Neural cell (in vitro differentiated cells): ENCODE data around the gene LARP7.

Source experiments
- EP300 ChIP-seq: fragments of 450-650 bp; conservative IDR thresholded peaks from 2 replicates; pipeline ENCODE4 v1.6.1; 2014; ENCODE audit warnings: antibody characterized with exemption, mild to moderate bottlenecking, moderate library complexity; ENCODE audit not compliant: poor library complexity, severe bottlenecking
- MXI1 ChIP-seq: fragments of 450-650 bp; conservative IDR thresholded peaks from 2 replicates; pipeline ENCODE4 v1.6.1; 2014; ENCODE audit warnings: antibody characterized with exemption, mild to moderate bottlenecking; ENCODE audit not compliant: poor library complexity, severe bottlenecking
- SMC3 ChIP-seq: fragments of 450-650 bp; conservative IDR thresholded peaks from 2 replicates; pipeline ENCODE4 v1.6.1; 2014; ENCODE audit warnings: antibody characterized with exemption, mild to moderate bottlenecking, moderate library complexity; ENCODE audit not compliant: poor library complexity
- TAF1 ChIP-seq: IDR thresholded peaks from 2 replicates; pipeline ENCODE4 v1.6.1; 2012; ENCODE audit warnings: low read depth
- TF ChIP-seq, protein P1 (sequence below): fragments of 450-650 bp; IDR thresholded peaks from 2 replicates; pipeline ENCODE4 v1.5.1; 2014; ENCODE audit warnings: antibody characterized with exemption, mild to moderate bottlenecking, moderate library complexity; ENCODE audit not compliant: poor library complexity, severe bottlenecking

- TF ChIP-seq SMC3 (no peak), TAF1 (no peak), MXI1 (no peak), EP300 (no peak)
- TF ChIP-seq, protein P1, sequence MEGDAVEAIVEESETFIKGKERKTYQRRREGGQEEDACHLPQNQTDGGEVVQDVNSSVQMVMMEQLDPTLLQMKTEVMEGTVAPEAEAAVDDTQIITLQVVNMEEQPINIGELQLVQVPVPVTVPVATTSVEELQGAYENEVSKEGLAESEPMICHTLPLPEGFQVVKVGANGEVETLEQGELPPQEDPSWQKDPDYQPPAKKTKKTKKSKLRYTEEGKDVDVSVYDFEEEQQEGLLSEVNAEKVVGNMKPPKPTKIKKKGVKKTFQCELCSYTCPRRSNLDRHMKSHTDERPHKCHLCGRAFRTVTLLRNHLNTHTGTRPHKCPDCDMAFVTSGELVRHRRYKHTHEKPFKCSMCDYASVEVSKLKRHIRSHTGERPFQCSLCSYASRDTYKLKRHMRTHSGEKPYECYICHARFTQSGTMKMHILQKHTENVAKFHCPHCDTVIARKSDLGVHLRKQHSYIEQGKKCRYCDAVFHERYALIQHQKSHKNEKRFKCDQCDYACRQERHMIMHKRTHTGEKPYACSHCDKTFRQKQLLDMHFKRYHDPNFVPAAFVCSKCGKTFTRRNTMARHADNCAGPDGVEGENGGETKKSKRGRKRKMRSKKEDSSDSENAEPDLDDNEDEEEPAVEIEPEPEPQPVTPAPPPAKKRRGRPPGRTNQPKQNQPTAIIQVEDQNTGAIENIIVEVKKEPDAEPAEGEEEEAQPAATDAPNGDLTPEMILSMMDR, result no peak
Measured at GRCh38 chr4:112647785-112648184, 10.8 kb downstream of the LARP7 start.
